GM06990 (cell line): ENCODE results near the gene ACO2.

Source experiments
- DNase-seq: peaks from one replicate; pipeline ENCODE4 v3.0.0-alpha.2; 2011; ENCODE audit not compliant: insufficient read length; ENCODE audit errors: extremely low read depth
- H3K27me3 ChIP-seq: replicated peaks from 2 replicates; pipeline ENCODE4 v1.6.0; 2011; ENCODE audit warnings: low read length; ENCODE audit not compliant: control insufficient read depth, insufficient read depth
- H3K36me3 ChIP-seq: 2 replicates; pipeline ENCODE4 v1.5.1; 2011; ENCODE audit warnings: low read length; ENCODE audit not compliant: control insufficient read depth, insufficient read depth
- H3K4me3 ChIP-seq: replicated peaks from 2 replicates; pipeline ENCODE4 v1.5.1; 2011; ENCODE audit warnings: low read depth, mild to moderate bottlenecking, control low read depth, low read length
- TF ChIP-seq, protein P1 (sequence below): IDR thresholded peaks from 2 replicates; pipeline ENCODE4 v1.5.1; 2011; ENCODE audit warnings: low read length, control low read depth, mild to moderate bottlenecking, inconsistent platforms; ENCODE audit not compliant: insufficient read depth, poor library complexity, severe bottlenecking

Gene ACO2

DNA sequence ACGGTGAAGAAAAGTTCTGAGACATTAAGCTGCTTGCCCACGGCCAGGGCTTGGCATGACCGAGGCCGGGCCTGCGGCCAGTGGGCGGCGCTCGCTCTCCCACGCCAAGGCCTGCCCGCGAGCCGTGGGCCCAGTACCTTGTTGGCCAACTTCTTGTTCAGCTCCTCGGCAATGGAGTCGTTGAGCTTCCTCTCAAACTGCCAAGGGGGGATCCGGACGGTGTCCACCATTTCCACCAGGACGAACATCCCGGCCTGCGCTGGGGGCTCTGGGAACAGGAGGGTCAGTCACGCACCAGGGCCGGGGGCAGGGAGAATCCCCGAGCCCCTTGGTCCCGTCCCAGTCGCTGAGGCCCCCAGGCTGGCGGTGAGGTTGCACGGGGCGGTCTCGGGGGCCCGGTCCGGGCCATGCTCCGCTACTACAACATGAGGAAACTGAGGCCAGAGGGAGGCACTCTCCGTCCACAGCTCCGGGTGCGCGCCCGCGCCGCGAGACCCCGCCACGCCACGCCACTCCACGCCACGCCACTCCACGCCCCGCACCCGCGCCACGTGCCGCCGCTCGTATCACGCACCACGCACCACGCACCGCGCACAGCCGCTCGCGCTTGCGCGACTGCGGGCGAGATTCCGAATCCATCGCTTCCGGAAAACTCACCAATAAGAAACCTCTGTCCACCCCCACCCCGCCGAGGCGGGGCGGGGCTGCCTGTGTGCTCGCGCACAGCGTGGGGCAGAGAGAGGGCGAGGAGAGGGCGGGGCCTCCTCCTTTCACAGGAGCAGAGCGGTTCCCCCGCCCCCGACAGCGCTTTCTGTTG is 75.1 kb downstream of the ACO2 start, which contains the start of gene POLR3H:
TSS of gene POLR3H (minus strand) at position 617 of the 817 bp plus-strand sequence. CDS start at position 248, 369 bp downstream.
- Histone ChIP-seq H3K27me3 (no peaks in the 10 kb centered on the region), H3K36me3 (peaks cover 10% of the 10 kb centered on the region), H3K4me3 (peak within 1 kb of the TSS; percentile 99)
- peak; percentile 99 for DNase-seq
- TF ChIP-seq, protein P1, sequence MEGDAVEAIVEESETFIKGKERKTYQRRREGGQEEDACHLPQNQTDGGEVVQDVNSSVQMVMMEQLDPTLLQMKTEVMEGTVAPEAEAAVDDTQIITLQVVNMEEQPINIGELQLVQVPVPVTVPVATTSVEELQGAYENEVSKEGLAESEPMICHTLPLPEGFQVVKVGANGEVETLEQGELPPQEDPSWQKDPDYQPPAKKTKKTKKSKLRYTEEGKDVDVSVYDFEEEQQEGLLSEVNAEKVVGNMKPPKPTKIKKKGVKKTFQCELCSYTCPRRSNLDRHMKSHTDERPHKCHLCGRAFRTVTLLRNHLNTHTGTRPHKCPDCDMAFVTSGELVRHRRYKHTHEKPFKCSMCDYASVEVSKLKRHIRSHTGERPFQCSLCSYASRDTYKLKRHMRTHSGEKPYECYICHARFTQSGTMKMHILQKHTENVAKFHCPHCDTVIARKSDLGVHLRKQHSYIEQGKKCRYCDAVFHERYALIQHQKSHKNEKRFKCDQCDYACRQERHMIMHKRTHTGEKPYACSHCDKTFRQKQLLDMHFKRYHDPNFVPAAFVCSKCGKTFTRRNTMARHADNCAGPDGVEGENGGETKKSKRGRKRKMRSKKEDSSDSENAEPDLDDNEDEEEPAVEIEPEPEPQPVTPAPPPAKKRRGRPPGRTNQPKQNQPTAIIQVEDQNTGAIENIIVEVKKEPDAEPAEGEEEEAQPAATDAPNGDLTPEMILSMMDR, result peak; percentile 91

DNA sequence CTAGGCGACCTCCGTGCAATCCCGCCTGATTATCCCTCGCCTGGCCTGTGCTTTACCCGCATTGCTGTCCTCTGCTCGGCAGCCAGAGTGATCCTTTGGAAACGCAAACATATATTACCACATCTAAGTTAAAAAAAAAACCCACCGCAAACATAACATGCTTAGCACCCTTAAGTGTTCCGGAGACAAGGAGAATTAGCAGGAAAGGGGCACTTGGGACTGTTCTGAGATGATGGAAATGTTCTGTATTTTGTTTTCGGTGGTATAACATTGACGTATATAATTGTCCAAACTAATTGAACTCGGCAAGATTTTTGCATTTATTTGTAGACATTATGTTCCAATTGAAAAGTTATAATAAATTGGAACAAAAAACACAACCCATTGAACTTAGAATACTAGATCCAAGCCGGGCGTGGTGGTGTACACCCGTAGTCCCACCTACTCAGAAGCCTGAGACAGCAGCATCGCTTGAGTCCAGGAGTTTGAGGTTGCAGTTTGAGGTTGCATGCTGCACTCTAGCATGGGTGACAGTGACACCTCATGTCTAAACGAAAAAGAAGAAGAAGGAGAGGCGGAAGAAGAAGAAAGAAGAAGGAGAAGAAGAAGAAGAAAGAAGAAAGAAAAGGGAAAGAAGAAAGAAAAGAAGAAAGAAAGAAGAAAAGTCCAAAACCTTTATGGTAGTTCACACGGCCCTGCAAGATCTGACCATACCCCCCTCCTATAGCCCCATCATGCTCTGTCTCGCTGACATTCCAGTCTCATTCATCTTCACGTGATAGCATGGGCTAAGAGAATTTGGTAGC is 76.0 kb downstream of the ACO2 start:
- TF ChIP-seq, protein P1, result no peak
- H3K36me3 ChIP-seq, result peaks cover 8% of the 10 kb centered on the region
- no peak for DNase-seq
- H3K4me3 ChIP-seq, result peak overlapping the region; percentile 99
- H3K27me3 ChIP-seq, result no peaks in the 10 kb centered on the region; the same call in 1 of the 2 replicates

DNA sequence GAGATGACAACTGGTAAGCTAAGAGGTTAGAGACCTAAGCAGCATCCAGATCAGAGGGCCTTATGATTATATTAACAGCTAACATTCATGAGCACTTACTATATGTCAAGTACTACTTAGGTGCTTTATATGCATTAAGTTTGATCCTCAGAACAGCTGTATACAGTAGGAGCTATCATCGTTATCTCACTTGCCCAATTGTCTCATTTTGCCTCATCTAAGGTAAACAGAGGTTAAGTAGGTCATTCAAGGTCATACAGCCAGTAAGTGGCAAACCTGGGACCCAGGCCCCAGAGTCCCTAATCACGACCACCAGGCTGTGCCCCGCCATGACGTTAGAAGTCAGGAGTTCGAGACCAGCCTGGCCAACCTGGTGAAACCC is 79.9 kb downstream of the ACO2 start:
- no peak for DNase-seq
- H3K36me3 ChIP-seq, result no peaks in the 10 kb centered on the region
- peaks cover 1% of the 10 kb centered on the region for H3K27me3 ChIP-seq
- TF ChIP-seq, protein P1, result no peak
- no peak overlapping the region for H3K4me3 ChIP-seq

DNA sequence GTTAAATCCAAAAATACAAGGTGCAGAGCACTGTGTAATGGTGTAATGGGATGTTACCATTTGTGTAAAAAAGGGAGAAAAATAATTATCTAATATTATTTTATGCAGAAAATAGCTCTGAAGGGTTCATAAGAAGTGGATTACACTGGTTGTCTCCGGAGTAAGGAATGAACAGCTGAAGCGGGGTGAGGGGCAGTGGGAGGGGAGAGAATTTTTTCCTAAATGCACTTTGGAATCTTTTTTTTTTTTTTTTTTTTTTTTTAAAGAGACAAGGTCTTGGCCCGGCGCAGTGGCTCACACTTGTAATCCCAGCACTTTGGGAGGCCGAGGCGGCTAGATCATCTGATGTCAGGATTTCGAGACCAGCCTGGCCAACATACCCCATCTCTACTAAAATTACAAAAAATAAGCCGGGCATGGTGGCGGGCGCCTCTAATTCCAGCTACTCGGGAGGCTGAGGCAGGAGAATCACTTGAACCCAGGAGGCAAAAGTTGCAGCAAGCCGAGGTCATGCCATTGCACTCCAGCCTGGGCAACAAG is 82.1 kb downstream of the ACO2 start:
- Histone ChIP-seq H3K27me3 (peaks cover 1% of the 10 kb centered on the region), H3K4me3 (no peak overlapping the region), H3K36me3 (no peaks in the 10 kb centered on the region)
- no peak for DNase-seq
- TF ChIP-seq, protein P1, result no peak

DNA sequence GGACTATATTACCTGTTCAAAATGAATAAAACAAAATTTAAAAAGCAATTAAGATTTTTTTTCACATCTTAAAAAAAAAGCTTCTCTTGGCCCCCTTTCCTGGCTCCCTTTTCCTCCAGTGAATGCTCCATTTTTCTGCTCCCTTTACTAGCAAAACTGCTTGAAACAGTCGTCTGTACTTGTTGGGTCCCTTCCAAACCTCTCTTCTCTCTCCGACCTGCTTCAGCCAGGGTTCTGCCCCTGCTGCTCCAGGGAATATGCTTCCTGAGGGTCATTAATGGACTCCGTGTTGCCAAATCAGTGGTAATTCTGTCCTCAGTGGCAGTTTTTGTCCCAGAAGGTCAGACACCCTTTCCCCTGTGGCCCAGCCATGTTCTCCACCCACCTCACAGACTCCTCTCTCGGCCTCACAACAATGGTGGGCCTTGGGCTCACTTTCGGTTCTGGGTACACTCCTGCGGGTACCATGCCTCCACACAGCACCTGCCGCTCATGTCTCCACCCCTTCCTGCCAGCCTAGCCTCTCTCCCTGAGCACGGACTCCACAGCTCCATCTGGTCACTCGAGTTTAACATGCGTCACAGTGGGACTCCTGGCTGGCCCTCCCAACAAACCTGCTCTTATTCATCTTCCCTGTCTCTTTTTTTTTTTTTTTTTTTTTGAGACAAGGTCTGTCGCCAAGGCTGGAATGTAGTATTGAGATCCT is 83.1 kb downstream of the ACO2 start:
- DNase-seq, result no peak
- TF ChIP-seq, protein P1, result no peak
- Histone ChIP-seq H3K4me3 (no peak overlapping the region), H3K36me3 (no peaks in the 10 kb centered on the region), H3K27me3 (peaks cover 1% of the 10 kb centered on the region)
